CD1c-positive myeloid dendritic cell (primary cell): ENCODE data around the gene ALG5.

Source experiments
- DNase-seq: peaks from one replicate; pipeline ENCODE4 v3.0.0-alpha.2; 2016; ENCODE audit errors: extremely low spot score

ALG5 gene

GRCh38 chr13:36979361-36980050 lies 19.6 kb downstream of the ALG5 start:
- DNase-seq, result peak; percentile 65

GRCh38 chr13:36975172-36975571 lies 24.0 kb downstream of the ALG5 start:
- no peak for DNase-seq

GRCh38 chr13:36973621-36974295 lies 25.4 kb downstream of the ALG5 start:
- peak; percentile 49 for DNase-seq

- no peak for DNase-seq
Measured at GRCh38 chr13:36973009-36973408, 26.1 kb downstream of the ALG5 start.

- DNase-seq, result no peak
Measured at GRCh38 chr13:36966404-36966803, 32.7 kb downstream of the ALG5 start.

- DNase-seq, result no peak
Measured at GRCh38 chr13:36965767-36966166, 33.4 kb downstream of the ALG5 start.

GRCh38 chr13:36959456-36960116 lies 39.6 kb downstream of the ALG5 start:
- no peak for DNase-seq

GRCh38 chr13:36954542-36954941 lies 44.6 kb downstream of the ALG5 start:
- DNase-seq, result no peak

GRCh38 chr13:36950920-36951319 lies 48.2 kb downstream of the ALG5 start:
- no peak for DNase-seq

- no peak for DNase-seq
Measured at GRCh38 chr13:36950330-36950729, 48.8 kb downstream of the ALG5 start.

GRCh38 chr13:36945078-36945477 lies 54.1 kb downstream of the ALG5 start:
- no peak for DNase-seq

GRCh38 chr13:36925603-36926002 lies 73.5 kb downstream of the ALG5 start:
- no peak for DNase-seq

- no peak for DNase-seq
Measured at GRCh38 chr13:36924001-36924400, 75.1 kb downstream of the ALG5 start.

- DNase-seq, result no peak
Measured at GRCh38 chr13:36921631-36922301, 77.4 kb downstream of the ALG5 start.

- no peak for DNase-seq
Measured at GRCh38 chr13:36920616-36921185, 78.4 kb downstream of the ALG5 start.

GRCh38 chr13:36919833-36920615 lies 79.1 kb downstream of the ALG5 start, which contains the start of gene SMAD9:
SMAD9 (minus strand) TSS chr13:36920238; CDS start chr13:36879689, 40,549 bp downstream.
- DNase-seq, result peak; percentile 30

GRCh38 chr13:36919171-36919832 lies 79.8 kb downstream of the ALG5 start:
- DNase-seq, result no peak

GRCh38 chr13:36918246-36919131 lies 80.7 kb downstream of the ALG5 start:
- no peak for DNase-seq

- no peak for DNase-seq
Measured at GRCh38 chr13:36917311-36917710, 81.8 kb downstream of the ALG5 start.
